ENCODE data around the gene HSF5. TPM values are rescaled to one million over a fixed set of nuclear protein-coding genes. Genes with fewer than 3 reads are reported as not detected.
A peak's percentile ranks its signal among the peaks of the same experiment; 100 is the strongest.

HSF5 gene, protein sequence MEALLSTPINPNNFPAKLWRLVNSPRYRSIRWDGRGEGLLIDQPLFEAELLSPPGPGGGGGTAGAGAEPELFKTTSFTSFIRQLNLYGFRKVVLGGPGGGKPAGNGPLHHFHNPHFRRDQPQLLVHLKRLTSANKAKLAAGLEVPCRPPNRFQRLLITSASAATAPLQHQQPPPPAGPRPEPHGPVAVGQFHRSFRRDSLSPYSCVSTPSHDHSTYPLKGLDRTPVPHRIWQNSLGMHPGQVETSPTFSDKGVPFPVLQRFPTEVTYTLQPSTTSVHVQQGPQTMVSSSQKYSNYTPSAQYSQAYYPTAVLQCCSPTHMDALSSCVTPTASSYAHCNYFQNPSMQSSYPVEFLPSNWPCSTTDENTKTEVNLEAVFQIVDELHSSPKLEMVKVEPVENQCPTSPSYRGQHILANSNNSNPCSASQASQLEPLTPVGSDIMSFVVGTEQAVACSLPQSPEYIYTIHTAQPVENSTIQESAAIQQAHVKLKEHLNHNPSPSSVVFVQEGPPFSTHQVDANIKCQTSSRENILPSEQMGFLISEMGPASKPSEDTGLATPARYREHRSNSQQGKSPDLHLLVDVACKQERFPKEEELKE
- total RNA-seq, result 1 to 10 TPM; 1.5 to 1.6 TPM
- 2.2 to 2.6 reads per million in 2 donors for total RNA-seq

- Mint-ChIP-seq H3K36me3 (ENCODE audit: low read depth) (peaks cover 1% of the 10 kb centered on the region), H3K27ac (no peak within 1 kb of the TSS), H3K27me3 (no peaks in the 10 kb centered on the region), H3K4me3 (peak within 1 kb of the TSS; percentile 75), H3K4me1 (peaks cover 11% of the 10 kb centered on the region)
- DNase-seq (peak; percentile 57 to 65 (median 58)), ATAC-seq (peak; percentile 92)
- H3K9me3 ChIP-seq (ENCODE audit: control insufficient read depth, low read length, poor library complexity, severe bottlenecking), result no peaks in the 10 kb centered on the region
These were observed at the start of gene HSF5 for GRCh38 chr17:58487589-58488427. HSF5 (minus strand) TSS chr17:58488408; CDS start chr17:58488274, 134 bp downstream.

DNA sequence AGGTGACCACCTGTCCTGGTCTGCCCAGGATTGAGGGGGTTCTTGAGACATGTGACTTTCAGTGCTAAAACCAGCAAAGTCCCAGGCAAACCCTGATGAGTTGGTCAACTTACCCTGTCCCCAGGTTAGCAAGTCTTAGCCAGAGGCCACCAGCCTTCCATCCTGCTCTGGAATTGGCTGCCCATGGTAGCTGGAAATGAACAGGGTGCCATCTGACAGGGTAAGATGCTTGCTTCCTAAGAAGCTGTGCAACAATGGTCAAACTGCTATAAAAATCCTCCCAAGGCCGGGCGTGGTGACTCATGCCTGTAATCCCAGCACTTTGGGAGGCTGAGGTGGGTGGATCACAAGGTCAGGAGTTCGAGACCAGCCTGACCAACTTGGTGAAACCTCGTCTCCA, 49.1 kb upstream of the HSF5 start:
- no peak overlapping the region for H3K27ac Mint-ChIP-seq
- H3K4me1 Mint-ChIP-seq, result peaks cover 7% of the 10 kb centered on the region
- ATAC-seq, result no peak
- peaks cover 46% of the 10 kb centered on the region for H3K27me3 Mint-ChIP-seq
- H3K4me3 Mint-ChIP-seq, result no peak overlapping the region
- DNase-seq, result no peak
- peaks cover 3% of the 10 kb centered on the region for H3K36me3 Mint-ChIP-seq (ENCODE audit: low read depth)
- no peaks in the 10 kb centered on the region for H3K9me3 ChIP-seq (ENCODE audit: control insufficient read depth, low read length, poor library complexity, severe bottlenecking)

GRCh38 chr17:58536542-58536941, 48.3 kb upstream of the HSF5 start:
- DNase-seq (no peak), ATAC-seq (no peak)
- H3K4me1 Mint-ChIP-seq, result peaks cover 7% of the 10 kb centered on the region
- no peak overlapping the region for H3K27ac Mint-ChIP-seq
- peaks cover 3% of the 10 kb centered on the region for H3K36me3 Mint-ChIP-seq (ENCODE audit: low read depth)
- no peaks in the 10 kb centered on the region for H3K9me3 ChIP-seq (ENCODE audit: control insufficient read depth, low read length, poor library complexity, severe bottlenecking)
- no peak overlapping the region for H3K4me3 Mint-ChIP-seq
- H3K27me3 Mint-ChIP-seq, result peaks cover 46% of the 10 kb centered on the region

DNA sequence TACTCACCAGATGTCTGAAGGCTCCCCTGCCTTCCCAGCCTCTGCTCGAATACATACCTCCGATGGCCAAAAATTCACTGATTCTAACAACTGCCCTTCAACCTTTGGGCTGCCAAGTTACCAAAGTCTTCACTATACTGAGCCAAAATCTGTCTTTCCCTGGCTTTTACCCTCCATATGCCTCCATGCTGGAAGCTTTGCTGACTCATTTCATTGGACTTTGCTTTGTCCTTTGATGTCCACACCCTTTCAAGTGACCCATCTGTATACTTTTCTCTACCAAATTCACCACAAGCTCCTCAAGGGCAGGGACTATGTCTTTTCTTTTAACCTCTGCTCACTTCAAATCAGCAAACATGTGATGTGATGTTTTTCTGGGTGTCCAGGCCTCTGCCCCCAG, 47.2 kb upstream of the HSF5 start:
- DNase-seq, result no peak
- H3K4me1 Mint-ChIP-seq, result peaks cover 7% of the 10 kb centered on the region
- H3K36me3 Mint-ChIP-seq (ENCODE audit: low read depth), result peaks cover 3% of the 10 kb centered on the region
- ATAC-seq, result no peak
- no peaks in the 10 kb centered on the region for H3K9me3 ChIP-seq (ENCODE audit: control insufficient read depth, low read length, poor library complexity, severe bottlenecking)
- no peak overlapping the region for H3K4me3 Mint-ChIP-seq
- peaks cover 46% of the 10 kb centered on the region for H3K27me3 Mint-ChIP-seq
- peak overlapping the region; percentile 43 for H3K27ac Mint-ChIP-seq

- DNase-seq (no peak), ATAC-seq (no peak)
- H3K36me3 Mint-ChIP-seq (ENCODE audit: low read depth), result peaks cover 3% of the 10 kb centered on the region
- peaks cover 46% of the 10 kb centered on the region for H3K27me3 Mint-ChIP-seq
- H3K9me3 ChIP-seq (ENCODE audit: control insufficient read depth, low read length, poor library complexity, severe bottlenecking), result no peaks in the 10 kb centered on the region
- H3K4me3 Mint-ChIP-seq, result no peak overlapping the region
- H3K4me1 Mint-ChIP-seq, result peaks cover 7% of the 10 kb centered on the region
- no peak overlapping the region for H3K27ac Mint-ChIP-seq
These were observed 46.8 kb upstream of the HSF5 start for GRCh38 chr17:58534901-58535421.

DNA sequence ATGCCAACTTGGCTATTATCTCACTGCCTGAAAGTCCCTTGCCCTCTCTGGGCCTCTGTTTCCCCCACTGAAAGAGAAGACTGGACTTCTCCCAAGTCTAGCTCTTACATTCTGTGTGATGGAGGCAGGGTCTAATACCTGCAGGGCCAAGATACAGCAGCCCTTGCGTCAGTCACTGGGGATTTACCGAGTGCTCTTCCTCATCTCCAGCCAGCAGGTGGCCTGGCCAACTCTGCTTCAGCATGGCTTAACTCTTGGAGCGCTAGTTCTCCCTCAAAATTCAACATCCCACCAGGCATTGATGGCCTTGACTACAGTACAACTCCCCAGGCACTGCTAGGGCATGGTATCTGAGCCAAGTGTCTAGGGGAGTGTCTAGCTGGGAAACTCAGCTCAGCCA, 46.1 kb upstream of the HSF5 start:
- Mint-ChIP-seq H3K4me1 (peaks cover 7% of the 10 kb centered on the region), H3K36me3 (ENCODE audit: low read depth) (peaks cover 3% of the 10 kb centered on the region), H3K4me3 (no peak overlapping the region), H3K27ac (no peak overlapping the region), H3K27me3 (peaks cover 53% of the 10 kb centered on the region)
- no peaks in the 10 kb centered on the region for H3K9me3 ChIP-seq (ENCODE audit: control insufficient read depth, low read length, poor library complexity, severe bottlenecking)
- no peak for DNase-seq
- no peak for ATAC-seq

DNA sequence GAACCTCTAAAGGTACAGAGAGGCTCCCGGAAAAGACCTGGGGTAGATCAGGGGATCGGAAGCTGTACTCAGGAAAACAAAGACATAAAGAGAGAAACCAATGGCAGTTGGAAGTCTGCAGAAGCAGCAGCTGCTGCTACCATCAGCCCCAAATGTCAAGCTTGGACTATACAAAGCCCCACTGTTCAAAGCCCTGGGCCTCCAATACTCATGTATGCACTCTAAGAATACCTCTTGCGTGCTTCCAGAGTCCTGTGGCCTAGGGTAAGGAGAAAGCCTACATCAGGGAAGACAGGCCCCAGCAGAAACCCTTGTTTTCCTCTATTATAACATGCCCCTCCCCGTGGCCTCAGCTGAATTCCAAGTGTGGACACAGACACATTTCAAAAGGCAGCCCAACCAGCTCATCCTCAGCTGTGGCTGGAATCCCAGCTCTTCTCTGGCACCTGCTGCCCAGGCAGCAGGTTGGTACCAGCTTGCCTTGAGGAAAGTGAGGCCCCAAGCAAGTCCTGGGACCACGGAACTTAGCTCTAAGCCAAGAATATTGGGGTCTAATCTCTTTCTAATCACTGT, 45.5 kb upstream of the HSF5 start:
- ATAC-seq, result no peak
- H3K4me1 Mint-ChIP-seq, result peaks cover 7% of the 10 kb centered on the region
- no peak overlapping the region for H3K27ac Mint-ChIP-seq
- H3K9me3 ChIP-seq (ENCODE audit: control insufficient read depth, low read length, poor library complexity, severe bottlenecking), result no peaks in the 10 kb centered on the region
- H3K36me3 Mint-ChIP-seq (ENCODE audit: low read depth), result peaks cover 3% of the 10 kb centered on the region
- no peak for DNase-seq
- no peak overlapping the region for H3K4me3 Mint-ChIP-seq
- H3K27me3 Mint-ChIP-seq, result peaks cover 49% of the 10 kb centered on the region

GRCh38 chr17:58532555-58532951, 44.3 kb upstream of the HSF5 start:
- H3K4me3 Mint-ChIP-seq, result peak overlapping the region; percentile 28
- DNase-seq (no peak), ATAC-seq (no peak)
- H3K9me3 ChIP-seq (ENCODE audit: control insufficient read depth, low read length, poor library complexity, severe bottlenecking), result no peaks in the 10 kb centered on the region
- peaks cover 7% of the 10 kb centered on the region for H3K4me1 Mint-ChIP-seq
- H3K36me3 Mint-ChIP-seq (ENCODE audit: low read depth), result peaks cover 3% of the 10 kb centered on the region
- peaks cover 48% of the 10 kb centered on the region for H3K27me3 Mint-ChIP-seq
- no peak overlapping the region for H3K27ac Mint-ChIP-seq

GRCh38 chr17:58531661-58532554, 43.7 kb upstream of the HSF5 start:
- Mint-ChIP-seq H3K4me1 (peaks cover 11% of the 10 kb centered on the region), H3K27ac (no peak overlapping the region), H3K36me3 (ENCODE audit: low read depth) (peaks cover 3% of the 10 kb centered on the region), H3K27me3 (peaks cover 48% of the 10 kb centered on the region), H3K4me3 (peak overlapping the region; percentile 73)
- no peaks in the 10 kb centered on the region for H3K9me3 ChIP-seq (ENCODE audit: control insufficient read depth, low read length, poor library complexity, severe bottlenecking)
- peak; percentile 97 for ATAC-seq
- peak; percentile 60 to 65 (median 63) for DNase-seq

GRCh38 chr17:58531122-58531521, 42.9 kb upstream of the HSF5 start:
- Mint-ChIP-seq H3K36me3 (ENCODE audit: low read depth) (peaks cover 3% of the 10 kb centered on the region), H3K27ac (no peak overlapping the region), H3K4me3 (peak overlapping the region; percentile 73), H3K27me3 (peaks cover 41% of the 10 kb centered on the region), H3K4me1 (peaks cover 14% of the 10 kb centered on the region)
- no peaks in the 10 kb centered on the region for H3K9me3 ChIP-seq (ENCODE audit: control insufficient read depth, low read length, poor library complexity, severe bottlenecking)
- DNase-seq (no peak), ATAC-seq (no peak)

DNA sequence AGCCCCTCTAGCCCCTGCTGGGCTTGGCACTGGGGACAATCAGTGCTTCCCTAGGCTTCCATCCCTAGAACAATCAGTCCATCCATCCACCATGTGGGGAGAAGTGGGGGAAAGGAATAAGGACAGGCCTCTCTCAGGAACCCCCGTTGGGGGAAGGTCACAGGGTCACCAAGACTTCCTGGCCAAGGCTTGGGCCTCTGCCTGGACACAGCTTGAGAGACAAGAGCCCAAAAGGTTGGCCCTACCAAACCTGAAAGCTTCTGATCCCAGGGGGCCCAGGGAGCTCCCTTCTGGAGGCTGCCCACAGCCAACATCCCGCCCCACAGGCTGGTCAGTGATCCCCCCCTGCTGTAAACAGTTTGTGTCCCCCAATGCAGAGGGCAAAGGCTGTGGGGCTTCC, 42.4 kb upstream of the HSF5 start:
- peaks cover 14% of the 10 kb centered on the region for H3K4me1 Mint-ChIP-seq
- H3K9me3 ChIP-seq (ENCODE audit: control insufficient read depth, low read length, poor library complexity, severe bottlenecking), result no peaks in the 10 kb centered on the region
- DNase-seq (no peak), ATAC-seq (no peak)
- no peak overlapping the region for H3K27ac Mint-ChIP-seq
- peaks cover 36% of the 10 kb centered on the region for H3K27me3 Mint-ChIP-seq
- H3K4me3 Mint-ChIP-seq, result peak overlapping the region; percentile 73
- H3K36me3 Mint-ChIP-seq (ENCODE audit: low read depth), result peaks cover 3% of the 10 kb centered on the region

DNA sequence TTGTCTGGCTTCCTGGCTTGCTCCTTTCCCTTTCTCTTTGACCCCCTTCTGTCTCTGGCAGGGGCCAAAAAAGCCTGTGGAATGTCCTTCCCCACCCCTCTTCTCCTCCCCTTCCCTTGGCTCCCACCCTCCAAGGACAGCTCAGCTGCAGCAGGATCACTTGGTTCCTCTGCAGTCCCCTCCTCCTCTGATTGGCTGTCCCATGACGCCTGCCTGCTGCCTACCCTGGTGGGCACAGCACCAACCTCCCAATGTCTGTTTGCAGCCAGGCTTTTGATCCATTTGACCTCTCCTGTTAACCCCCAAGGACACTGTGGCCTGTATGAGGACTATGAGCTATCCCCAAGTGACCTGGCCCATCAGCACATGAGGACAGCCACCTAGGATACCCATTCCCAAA, 41.1 kb upstream of the HSF5 start:
- no peak overlapping the region for H3K4me3 Mint-ChIP-seq
- H3K9me3 ChIP-seq (ENCODE audit: control insufficient read depth, low read length, poor library complexity, severe bottlenecking), result no peaks in the 10 kb centered on the region

More for the DNA sequence above, 41.1 kb upstream of the HSF5 start:
- peaks cover 23% of the 10 kb centered on the region for H3K27me3 Mint-ChIP-seq
- DNase-seq (no peak), ATAC-seq (no peak)
- peaks cover 3% of the 10 kb centered on the region for H3K36me3 Mint-ChIP-seq (ENCODE audit: low read depth)
- no peak overlapping the region for H3K27ac Mint-ChIP-seq
- H3K4me1 Mint-ChIP-seq, result peaks cover 12% of the 10 kb centered on the region

Measured in T-helper 17 cell (primary cell).